Cardiac muscle cell (in vitro differentiated cells and primary cell): ENCODE measurements around the gene HLA-DQA1. TPM values are rescaled to one million over a fixed set of nuclear protein-coding genes. Genes with fewer than 3 reads are reported as not detected.
"Not testable (repeated sequence)": the region's sequence is repeated elsewhere in the genome, so short reads cannot be mapped to it uniquely, and the experiment has no call there.

Source experiments
- DNase-seq, 2 donors: peaks; one replicate each; pipeline versions ENCODE4 v3.0.0 to v3.0.0-alpha.2; 2010 to 2017; ENCODE audit warnings: low read depth in 1 of 2, low spot score in 1 of 2
- H3K27ac ChIP-seq: fragments of 200-600 bp; sonication (generic); 2 replicates; pipeline ENCODE4 v1.5.1; 2016
- H3K27me3 ChIP-seq: fragments of 200-600 bp; sonication (generic); 2 replicates; pipeline ENCODE4 v1.6.0; 2016; ENCODE audit warnings: control low read depth
- H3K36me3 ChIP-seq: fragments of 200-600 bp; sonication (generic); 2 replicates; pipeline ENCODE4 v1.5.1; 2016; ENCODE audit warnings: control low read depth
- H3K4me1 ChIP-seq: fragments of 200-600 bp; sonication (generic); 2 replicates; pipeline ENCODE4 v1.8.1; 2017; ENCODE audit warnings: low read depth, mild to moderate bottlenecking, mixed run types
- H3K4me3 ChIP-seq: fragments of 200-600 bp; sonication (generic); 2 replicates; pipeline ENCODE4 v1.5.1; 2016; ENCODE audit warnings: mild to moderate bottlenecking
- H3K9me3 ChIP-seq: fragments of 200-600 bp; sonication (generic); 2 replicates; pipeline ENCODE4 v1.5.1; 2017; ENCODE audit warnings: low read depth, mild to moderate bottlenecking, control low read depth
- CTCF ChIP-seq: IDR thresholded peaks from 2 replicates; pipeline ENCODE4 v1.5.1; 2012; ENCODE audit warnings: low read depth, mild to moderate bottlenecking, low read length
- polyA plus RNA-seq: library from polyadenylated mRNA; unstranded; fragments of >200 nt; fragmentation: Nextera tagmentation; extraction: Ambion mirVana; gene quantifications from 2 replicates; pipeline ENCODE4 v1.2.1, GENCODE V29; 2016
- total RNA-seq: library from RNA; depleted of rRNA; stranded (reverse); fragments of >200 nt; gene quantifications from 2 replicates; pipeline ENCODE4 v1.2.3, GENCODE V29; 2016

The HLA-DQA1 gene
- total RNA-seq: not detected in 2 replicates
- 0.27 TPM in 1 of 2 replicates, not detected in the other for polyA plus RNA-seq

GRCh38 chr6:32637219-32637880 lies at the start of gene HLA-DQA1:
HLA-DQA1 (plus strand) TSS chr6:32637406; CDS start chr6:32637459, 53 bp downstream.
- no peak within 1 kb of the TSS for H3K27ac ChIP-seq
- DNase-seq: peak in 1 of 2 donors; percentile 2
- no peak within 1 kb of the TSS for H3K4me3 ChIP-seq
- no peak for TF ChIP-seq CTCF
- H3K9me3 ChIP-seq: no peaks in the 10 kb centered on the region
- no peaks in the 10 kb centered on the region for H3K27me3 ChIP-seq
- no peaks in the 10 kb centered on the region for H3K36me3 ChIP-seq
- H3K4me1 ChIP-seq: no peaks in the 10 kb centered on the region

- no peaks in the 10 kb centered on the region for H3K4me1 ChIP-seq
- DNase-seq: no peak
- H3K4me3 ChIP-seq: no peak overlapping the region
- H3K27me3 ChIP-seq: no peaks in the 10 kb centered on the region
- no peaks in the 10 kb centered on the region for H3K36me3 ChIP-seq
- TF ChIP-seq CTCF: no peak
- H3K9me3 ChIP-seq: no peaks in the 10 kb centered on the region
- no peak overlapping the region for H3K27ac ChIP-seq
Observed at GRCh38 chr6:32588156-32588555, 49.0 kb upstream of the HLA-DQA1 start.

- DNase-seq: peak; percentile 33 to 43
- no peaks in the 10 kb centered on the region for H3K36me3 ChIP-seq
- H3K4me1 ChIP-seq: no peaks in the 10 kb centered on the region
- no peaks in the 10 kb centered on the region for H3K27me3 ChIP-seq
- no peak within 1 kb of the TSS for H3K27ac ChIP-seq
- no peaks in the 10 kb centered on the region for H3K9me3 ChIP-seq
- TF ChIP-seq CTCF: no peak
- H3K4me3 ChIP-seq: no peak within 1 kb of the TSS
Observed at GRCh38 chr6:32589596-32590449, 47.4 kb upstream of the HLA-DQA1 start, which contains the start of gene HLA-DRB1. HLA-DRB1 (minus strand) TSS chr6:32589848; CDS start chr6:32589742, 106 bp downstream.

GRCh38 chr6:32590713-32591112 lies 46.5 kb upstream of the HLA-DQA1 start:
- H3K27me3 ChIP-seq, H3K36me3 ChIP-seq, H3K4me1 ChIP-seq, H3K27ac ChIP-seq, H3K9me3 ChIP-seq, H3K4me3 ChIP-seq, DNase-seq: not testable (repeated sequence)

GRCh38 chr6:32597024-32597423 lies 40.2 kb upstream of the HLA-DQA1 start:
- H3K36me3 ChIP-seq: no peaks in the 10 kb centered on the region
- no peaks in the 10 kb centered on the region for H3K4me1 ChIP-seq
- no peak for DNase-seq
- no peaks in the 10 kb centered on the region for H3K9me3 ChIP-seq
- H3K4me3 ChIP-seq: no peak overlapping the region
- H3K27me3 ChIP-seq: no peaks in the 10 kb centered on the region
- no peak for TF ChIP-seq CTCF
- H3K27ac ChIP-seq: no peak overlapping the region

- DNase-seq: no peak
- no peak overlapping the region for H3K27ac ChIP-seq
- no peaks in the 10 kb centered on the region for H3K36me3 ChIP-seq
- H3K27me3 ChIP-seq: no peaks in the 10 kb centered on the region
- H3K4me3 ChIP-seq: no peak overlapping the region
- no peaks in the 10 kb centered on the region for H3K4me1 ChIP-seq
- no peaks in the 10 kb centered on the region for H3K9me3 ChIP-seq
- no peak for TF ChIP-seq CTCF
Observed at GRCh38 chr6:32602383-32602782, 34.8 kb upstream of the HLA-DQA1 start.
